ENCODE measurements around the gene NKAIN2. TPM values are rescaled to one million over a fixed set of nuclear protein-coding genes. Genes with fewer than 3 reads are reported as not detected.
"Not testable (repeated sequence)": the region's sequence is repeated elsewhere in the genome, so short reads cannot be mapped to it uniquely, and the experiment has no call there.

NKAIN2 gene
- total RNA-seq, 2 donors from 2014 or later: not detected

DNA sequence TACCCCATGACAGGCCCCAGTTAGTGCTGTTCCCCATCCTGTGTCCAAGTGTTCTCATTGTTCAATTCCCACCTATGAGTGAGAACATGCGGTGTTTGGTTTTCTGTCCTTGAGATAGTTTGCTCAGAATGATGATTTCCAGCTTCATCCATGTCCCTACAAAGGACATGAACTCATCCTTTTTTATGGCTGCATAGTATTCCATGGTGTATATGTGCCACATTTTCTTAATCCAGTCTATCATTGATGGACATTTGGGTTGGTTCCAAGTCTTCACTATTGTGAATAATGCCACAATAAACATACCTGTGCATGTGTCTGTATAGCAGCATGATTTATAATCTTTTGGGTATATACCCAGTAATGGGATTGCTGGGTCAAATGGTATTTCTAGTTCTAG, 218.4 kb downstream of the NKAIN2 start:
- not testable (repeated sequence) for H3K36me3 Mint-ChIP-seq; H3K27me3 Mint-ChIP-seq; H3K4me3 Mint-ChIP-seq; DNase-seq (ENCODE audit: low spot score); H3K9me3 Mint-ChIP-seq; H3K4me1 Mint-ChIP-seq (ENCODE audit: low read depth in 2 of 2); H3K27ac Mint-ChIP-seq; ATAC-seq

DNA sequence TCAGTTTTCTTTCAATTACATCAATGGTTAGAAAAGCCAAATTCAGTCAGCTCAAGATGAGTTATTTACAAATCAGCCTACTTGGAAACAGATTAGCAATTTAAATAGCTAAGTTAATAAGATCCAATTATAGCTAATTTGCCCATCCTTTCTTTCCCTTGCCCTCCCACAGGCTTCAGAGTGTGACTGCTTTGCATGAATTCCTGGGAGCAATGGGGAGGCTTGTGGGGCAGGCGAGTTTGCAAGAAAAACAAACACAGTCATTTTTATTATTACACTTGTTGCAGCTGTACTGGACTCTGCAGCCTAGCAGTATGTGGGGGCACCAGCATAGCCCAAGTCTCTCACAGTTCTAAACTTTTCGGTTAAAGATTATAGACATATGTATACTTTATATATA, 219.0 kb downstream of the NKAIN2 start:
- H3K4me1 Mint-ChIP-seq (ENCODE audit: low read depth in 2 of 2): no peaks in the 10 kb centered on the region
- no peaks in the 10 kb centered on the region for H3K27me3 Mint-ChIP-seq
- peaks cover 8% of the 10 kb centered on the region for H3K9me3 Mint-ChIP-seq
- H3K36me3 Mint-ChIP-seq: no peaks in the 10 kb centered on the region
- no peak for DNase-seq (ENCODE audit: low spot score)
- H3K4me3 Mint-ChIP-seq: no peak overlapping the region
- no peak overlapping the region for H3K27ac Mint-ChIP-seq
- no peak for ATAC-seq

DNA sequence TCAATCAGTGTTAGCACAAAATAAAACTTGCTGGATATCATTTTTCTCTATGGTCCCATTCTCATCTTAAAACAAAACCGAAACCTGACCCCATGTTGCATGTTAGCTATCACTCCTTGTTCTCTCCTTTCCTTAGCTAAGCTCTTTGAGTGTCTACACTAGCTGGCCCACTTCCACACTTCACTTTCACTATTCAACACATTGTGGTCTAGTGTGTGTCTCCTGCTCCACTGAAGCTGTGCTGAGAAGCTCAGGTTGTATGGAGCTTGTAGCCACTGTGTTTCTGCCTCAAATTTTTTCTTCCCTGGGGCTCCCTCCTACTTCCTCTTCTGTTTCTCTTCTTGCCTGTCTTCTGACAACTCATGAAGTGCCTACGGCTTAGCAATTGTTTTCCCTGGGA, 223.0 kb downstream of the NKAIN2 start:
- Mint-ChIP-seq H3K9me3 (peaks cover 8% of the 10 kb centered on the region), H3K4me3 (no peak overlapping the region), H3K27me3 (no peaks in the 10 kb centered on the region), H3K36me3 (no peaks in the 10 kb centered on the region), H3K27ac (peak overlapping the region in 1 of 2 donors; percentile 58), H3K4me1 (ENCODE audit: low read depth in 2 of 2) (no peaks in the 10 kb centered on the region)
- ATAC-seq (peak in 1 of 2 donors; percentile 56), DNase-seq (ENCODE audit: low spot score) (no peak)

DNA sequence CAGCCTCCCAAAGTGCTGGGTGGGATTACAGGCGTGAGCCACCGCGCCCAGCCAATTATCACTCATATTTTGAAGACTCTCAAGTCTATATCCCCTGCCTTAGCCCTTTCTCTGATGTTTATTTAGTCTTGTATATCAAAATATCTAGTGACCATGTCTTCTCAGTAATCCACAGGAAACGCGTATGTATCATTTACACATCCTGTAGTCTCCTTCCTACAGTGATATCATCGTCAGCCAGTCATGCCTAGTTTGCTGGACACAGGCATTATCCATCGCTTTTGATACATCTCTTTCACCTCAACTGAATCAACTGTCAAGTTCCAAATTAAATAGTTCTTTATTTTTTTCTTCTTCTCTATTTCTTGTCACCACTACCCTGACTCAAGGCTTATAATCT, 223.7 kb downstream of the NKAIN2 start:
- DNase-seq (ENCODE audit: low spot score) (no peak), ATAC-seq (peak in 1 of 2 donors; percentile 72)
- H3K27ac Mint-ChIP-seq: peak overlapping the region in 1 of 2 donors; percentile 58
- H3K4me3 Mint-ChIP-seq: no peak overlapping the region
- peaks cover 8% of the 10 kb centered on the region for H3K9me3 Mint-ChIP-seq
- no peaks in the 10 kb centered on the region for H3K36me3 Mint-ChIP-seq
- no peaks in the 10 kb centered on the region for H3K4me1 Mint-ChIP-seq (ENCODE audit: low read depth in 2 of 2)
- H3K27me3 Mint-ChIP-seq: no peaks in the 10 kb centered on the region

DNA sequence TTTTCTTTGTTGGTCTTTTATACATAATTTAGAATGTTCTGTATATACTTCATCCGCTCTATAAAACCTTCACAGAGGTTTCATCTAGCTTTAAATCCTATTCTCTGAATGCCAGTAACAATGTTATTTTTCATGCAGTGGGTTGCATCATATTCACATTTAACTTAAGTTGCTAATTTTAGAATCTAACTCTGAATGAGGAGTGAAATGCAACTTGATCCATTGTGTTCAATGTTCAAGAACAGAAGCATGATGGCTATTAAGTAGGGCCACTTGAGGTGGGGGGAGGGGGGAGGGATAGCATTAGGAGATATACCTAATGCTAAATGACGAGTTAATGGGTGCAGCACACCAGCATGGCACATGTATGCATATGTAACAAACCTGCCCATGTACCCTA, 224.5 kb downstream of the NKAIN2 start:
- Mint-ChIP-seq H3K27me3 (no peaks in the 10 kb centered on the region), H3K9me3 (peaks cover 8% of the 10 kb centered on the region), H3K27ac (peak overlapping the region in 1 of 2 donors; percentile 58), H3K36me3 (no peaks in the 10 kb centered on the region), H3K4me1 (ENCODE audit: low read depth in 2 of 2) (no peaks in the 10 kb centered on the region), H3K4me3 (no peak overlapping the region)
- ATAC-seq (no peak), DNase-seq (ENCODE audit: low spot score) (no peak)

DNA sequence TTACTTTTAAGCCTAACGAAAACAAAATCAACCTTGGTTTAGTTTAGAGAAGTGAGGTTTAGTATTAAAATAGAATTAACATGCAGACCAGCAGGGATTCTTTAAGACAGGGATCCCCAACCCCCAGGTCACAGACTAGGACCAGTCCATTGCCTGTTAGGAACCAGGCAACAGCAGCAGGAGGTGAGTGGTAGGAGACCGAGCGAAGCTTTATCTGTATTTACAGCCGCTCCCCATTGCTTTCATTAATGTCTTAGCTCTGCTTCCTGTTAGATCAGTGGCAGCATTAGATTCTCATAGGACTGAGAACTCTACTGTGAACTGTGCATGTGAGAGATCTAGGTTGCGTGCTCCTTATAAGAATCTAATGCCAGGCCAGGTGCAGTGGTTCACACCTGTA, 225.9 kb downstream of the NKAIN2 start:
- peaks cover 8% of the 10 kb centered on the region for H3K9me3 Mint-ChIP-seq
- H3K4me1 Mint-ChIP-seq (ENCODE audit: low read depth in 2 of 2): no peaks in the 10 kb centered on the region
- no peak overlapping the region for H3K4me3 Mint-ChIP-seq
- H3K27ac Mint-ChIP-seq: no peak overlapping the region
- H3K36me3 Mint-ChIP-seq: no peaks in the 10 kb centered on the region
- no peaks in the 10 kb centered on the region for H3K27me3 Mint-ChIP-seq
- ATAC-seq: no peak
- no peak for DNase-seq (ENCODE audit: low spot score)

DNA sequence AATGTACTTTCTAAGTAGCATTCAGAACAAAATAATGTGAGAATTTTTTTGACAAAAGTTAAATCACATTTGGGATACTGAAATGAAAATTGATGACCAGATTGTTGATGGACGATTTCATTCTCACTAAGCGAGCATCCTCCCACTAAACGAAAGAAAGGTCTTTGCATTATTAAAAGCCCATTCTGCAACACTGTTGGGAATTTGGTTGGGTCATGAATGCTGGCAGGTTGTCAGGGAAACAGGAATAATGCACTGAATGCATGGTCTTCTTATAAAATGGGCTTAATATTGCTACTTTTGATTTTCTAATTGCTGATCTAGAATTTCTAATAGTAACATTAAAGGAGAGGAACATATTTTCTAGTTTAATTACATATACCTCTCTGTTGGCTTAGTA, 229.8 kb downstream of the NKAIN2 start:
- H3K27me3 Mint-ChIP-seq: no peaks in the 10 kb centered on the region
- H3K9me3 Mint-ChIP-seq: peaks cover 8% of the 10 kb centered on the region
- ATAC-seq (no peak), DNase-seq (ENCODE audit: low spot score) (no peak)
- H3K4me3 Mint-ChIP-seq: no peak overlapping the region
- H3K4me1 Mint-ChIP-seq (ENCODE audit: low read depth in 2 of 2): no peaks in the 10 kb centered on the region
- no peaks in the 10 kb centered on the region for H3K36me3 Mint-ChIP-seq
- H3K27ac Mint-ChIP-seq: no peak overlapping the region

DNA sequence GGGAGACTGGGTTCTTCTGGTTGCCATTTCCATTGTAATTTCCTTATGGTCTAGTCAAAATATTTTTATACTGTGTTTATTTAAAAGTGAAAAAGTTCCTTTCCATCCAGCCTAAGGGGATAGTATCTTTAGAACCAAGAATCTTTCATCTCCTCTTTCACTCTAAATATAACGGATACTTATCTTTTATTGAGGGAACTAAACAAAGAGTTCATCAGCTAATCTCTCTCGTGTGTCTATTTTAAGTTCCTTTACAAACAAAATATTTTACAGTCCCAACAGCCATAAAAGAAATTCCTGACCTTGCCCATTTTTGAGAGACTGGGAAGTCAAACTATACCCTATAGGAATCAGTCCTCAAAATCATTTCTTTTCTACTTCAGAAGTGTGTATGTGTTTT, 232.7 kb downstream of the NKAIN2 start:
- Mint-ChIP-seq H3K27me3 (no peaks in the 10 kb centered on the region), H3K4me1 (ENCODE audit: low read depth in 2 of 2) (no peaks in the 10 kb centered on the region)

DNA sequence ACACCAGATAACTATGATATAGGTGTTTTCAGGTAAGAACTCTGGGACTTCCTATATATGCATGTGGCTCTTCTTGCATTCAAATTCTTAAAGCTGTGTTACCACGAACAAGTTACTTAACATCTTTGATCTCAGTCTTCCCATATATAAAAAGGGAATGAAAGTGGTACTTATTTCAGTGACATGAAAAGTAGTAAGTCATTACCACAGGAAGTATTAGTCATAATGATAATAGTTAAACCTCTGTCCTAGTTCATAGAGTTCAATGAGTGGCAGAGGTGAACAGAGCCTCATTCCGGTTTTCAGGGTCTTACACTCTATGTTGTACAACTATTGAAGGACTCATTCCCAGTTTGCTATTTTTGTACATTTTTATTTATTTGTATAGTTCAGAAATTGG, 237.0 kb downstream of the NKAIN2 start:
- DNase-seq (ENCODE audit: low spot score): no peak
- Mint-ChIP-seq H3K4me3 (no peak overlapping the region), H3K4me1 (ENCODE audit: low read depth in 2 of 2) (no peaks in the 10 kb centered on the region), H3K27ac (no peak overlapping the region), H3K36me3 (no peaks in the 10 kb centered on the region), H3K27me3 (no peaks in the 10 kb centered on the region), H3K9me3 (peaks cover 7% of the 10 kb centered on the region)
- no peak for ATAC-seq

More for the DNA sequence above, 232.7 kb downstream of the NKAIN2 start:
- DNase-seq (ENCODE audit: low spot score) (no peak), ATAC-seq (no peak)
- H3K9me3 Mint-ChIP-seq: peaks cover 8% of the 10 kb centered on the region
- no peak overlapping the region for H3K27ac Mint-ChIP-seq
- H3K36me3 Mint-ChIP-seq: no peaks in the 10 kb centered on the region
- no peak overlapping the region for H3K4me3 Mint-ChIP-seq

DNA sequence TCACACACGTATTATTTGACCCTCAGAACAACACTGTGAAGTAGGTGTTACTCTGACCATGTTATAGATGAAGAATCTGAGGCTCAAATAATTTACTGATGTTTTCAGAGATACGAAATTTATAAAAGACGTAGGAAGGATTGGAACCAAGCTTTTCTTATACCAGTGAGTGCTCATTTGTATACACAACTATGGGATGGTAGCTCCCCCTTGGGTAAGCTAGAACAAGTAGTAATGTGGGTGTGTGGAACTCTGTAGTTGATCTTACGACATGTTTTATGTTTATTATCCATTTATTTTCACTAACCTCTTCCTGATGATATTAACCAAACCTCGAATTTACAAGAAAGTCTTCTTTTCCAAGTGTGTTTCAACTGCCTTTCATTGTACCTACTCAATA, 248.5 kb downstream of the NKAIN2 start:
- no peak overlapping the region for H3K4me3 Mint-ChIP-seq
- H3K27ac Mint-ChIP-seq: no peak overlapping the region
- DNase-seq (ENCODE audit: low spot score) (no peak), ATAC-seq (no peak)
- H3K4me1 Mint-ChIP-seq (ENCODE audit: low read depth in 2 of 2): no peaks in the 10 kb centered on the region
- H3K27me3 Mint-ChIP-seq: no peaks in the 10 kb centered on the region
- H3K9me3 Mint-ChIP-seq: peaks cover 6% of the 10 kb centered on the region
- no peaks in the 10 kb centered on the region for H3K36me3 Mint-ChIP-seq

DNA sequence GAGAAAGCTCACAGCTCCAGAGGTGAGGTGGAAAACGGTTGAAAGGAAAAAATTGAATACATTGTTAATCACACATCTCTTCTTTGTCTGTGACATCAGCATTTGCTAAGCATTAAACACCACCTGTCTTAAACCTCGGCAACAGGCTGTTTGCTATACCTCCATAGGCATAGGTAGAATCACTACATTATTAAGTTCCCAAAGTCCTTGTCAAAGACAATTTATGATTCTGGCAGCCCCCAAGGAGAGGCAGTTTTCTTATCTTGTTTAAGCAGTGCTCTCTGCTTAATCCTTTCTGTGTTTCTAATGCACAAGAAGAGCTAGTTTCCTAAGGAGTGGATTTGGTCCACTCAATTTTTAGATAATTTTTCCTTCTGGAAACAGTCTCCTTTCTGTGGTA, 249.7 kb downstream of the NKAIN2 start:
- Mint-ChIP-seq H3K4me3 (no peak overlapping the region), H3K9me3 (peaks cover 6% of the 10 kb centered on the region), H3K27ac (no peak overlapping the region), H3K27me3 (no peaks in the 10 kb centered on the region), H3K36me3 (no peaks in the 10 kb centered on the region), H3K4me1 (ENCODE audit: low read depth in 2 of 2) (no peaks in the 10 kb centered on the region)
- ATAC-seq: no peak
- DNase-seq (ENCODE audit: low spot score): no peak

DNA sequence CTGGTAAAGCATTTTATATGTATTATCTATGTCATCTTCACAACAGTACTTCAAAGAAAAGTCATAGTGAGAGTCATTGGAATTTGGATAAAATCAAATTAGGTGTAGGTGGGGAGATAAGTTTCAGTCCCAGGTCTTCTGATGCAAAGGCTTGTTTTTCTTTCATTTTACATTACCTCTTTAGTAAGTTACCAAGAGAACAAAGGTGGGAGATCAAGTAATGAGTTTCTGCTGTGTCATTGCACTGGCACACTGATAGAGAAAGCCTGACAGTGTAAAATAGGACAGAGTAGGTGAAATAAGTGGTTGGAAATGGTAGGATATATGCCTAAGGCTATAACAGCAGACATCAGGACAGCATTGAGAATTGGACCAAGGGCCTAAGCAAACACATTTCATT, 250.4 kb downstream of the NKAIN2 start:
- ATAC-seq (no peak), DNase-seq (ENCODE audit: low spot score) (no peak)
- no peak overlapping the region for H3K27ac Mint-ChIP-seq
- no peaks in the 10 kb centered on the region for H3K27me3 Mint-ChIP-seq
- no peaks in the 10 kb centered on the region for H3K4me1 Mint-ChIP-seq (ENCODE audit: low read depth in 2 of 2)
- peaks cover 6% of the 10 kb centered on the region for H3K9me3 Mint-ChIP-seq
- H3K4me3 Mint-ChIP-seq: no peak overlapping the region
- no peaks in the 10 kb centered on the region for H3K36me3 Mint-ChIP-seq

DNA sequence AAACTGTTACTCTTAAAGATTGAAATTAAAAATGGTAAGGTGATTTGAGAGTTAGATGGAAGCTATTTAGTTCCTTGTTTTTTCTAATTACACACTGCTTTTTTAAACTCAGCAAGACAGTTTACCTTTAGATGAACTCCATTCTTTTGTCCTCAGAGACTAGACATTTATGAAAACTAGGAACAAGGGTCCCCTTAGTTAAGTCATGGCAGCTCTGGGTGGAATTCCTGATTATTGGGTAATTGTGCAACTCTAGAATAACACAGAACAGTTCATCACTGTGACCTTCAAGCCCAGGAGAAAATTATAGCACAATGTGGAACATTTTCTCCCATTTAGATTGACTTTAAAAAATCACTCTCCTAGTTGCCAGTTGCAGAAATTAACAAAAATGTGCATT, 251.7 kb downstream of the NKAIN2 start:
- H3K36me3 Mint-ChIP-seq: no peaks in the 10 kb centered on the region
- no peak overlapping the region for H3K27ac Mint-ChIP-seq
- ATAC-seq: no peak
- no peak for DNase-seq (ENCODE audit: low spot score)
- H3K9me3 Mint-ChIP-seq: peaks cover 9% of the 10 kb centered on the region
- no peaks in the 10 kb centered on the region for H3K4me1 Mint-ChIP-seq (ENCODE audit: low read depth in 2 of 2)
- H3K4me3 Mint-ChIP-seq: no peak overlapping the region
- no peaks in the 10 kb centered on the region for H3K27me3 Mint-ChIP-seq

DNA sequence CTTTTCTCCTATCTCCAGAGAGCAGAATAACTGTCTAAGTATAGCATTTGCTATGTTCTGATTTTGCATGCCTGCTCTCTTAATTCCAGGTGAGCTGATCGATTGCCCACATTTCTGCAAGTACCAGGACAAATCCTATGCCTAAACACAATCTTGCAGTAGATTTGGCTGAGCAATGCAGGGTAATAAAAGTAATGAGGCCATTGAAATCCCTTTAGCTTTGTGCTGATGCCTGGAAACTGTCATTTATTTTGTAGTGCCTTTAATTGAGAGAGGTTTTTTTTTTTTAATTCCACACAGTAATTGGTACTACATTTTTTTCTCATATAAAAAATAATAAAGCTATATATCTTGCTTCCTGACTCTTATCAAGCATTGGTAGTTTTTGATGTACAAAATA, 252.3 kb downstream of the NKAIN2 start:
- Mint-ChIP-seq H3K27ac (no peak overlapping the region), H3K4me3 (no peak overlapping the region), H3K27me3 (no peaks in the 10 kb centered on the region), H3K9me3 (peaks cover 9% of the 10 kb centered on the region), H3K36me3 (no peaks in the 10 kb centered on the region), H3K4me1 (ENCODE audit: low read depth in 2 of 2) (no peaks in the 10 kb centered on the region)
- no peak for DNase-seq (ENCODE audit: low spot score)
- ATAC-seq: no peak

DNA sequence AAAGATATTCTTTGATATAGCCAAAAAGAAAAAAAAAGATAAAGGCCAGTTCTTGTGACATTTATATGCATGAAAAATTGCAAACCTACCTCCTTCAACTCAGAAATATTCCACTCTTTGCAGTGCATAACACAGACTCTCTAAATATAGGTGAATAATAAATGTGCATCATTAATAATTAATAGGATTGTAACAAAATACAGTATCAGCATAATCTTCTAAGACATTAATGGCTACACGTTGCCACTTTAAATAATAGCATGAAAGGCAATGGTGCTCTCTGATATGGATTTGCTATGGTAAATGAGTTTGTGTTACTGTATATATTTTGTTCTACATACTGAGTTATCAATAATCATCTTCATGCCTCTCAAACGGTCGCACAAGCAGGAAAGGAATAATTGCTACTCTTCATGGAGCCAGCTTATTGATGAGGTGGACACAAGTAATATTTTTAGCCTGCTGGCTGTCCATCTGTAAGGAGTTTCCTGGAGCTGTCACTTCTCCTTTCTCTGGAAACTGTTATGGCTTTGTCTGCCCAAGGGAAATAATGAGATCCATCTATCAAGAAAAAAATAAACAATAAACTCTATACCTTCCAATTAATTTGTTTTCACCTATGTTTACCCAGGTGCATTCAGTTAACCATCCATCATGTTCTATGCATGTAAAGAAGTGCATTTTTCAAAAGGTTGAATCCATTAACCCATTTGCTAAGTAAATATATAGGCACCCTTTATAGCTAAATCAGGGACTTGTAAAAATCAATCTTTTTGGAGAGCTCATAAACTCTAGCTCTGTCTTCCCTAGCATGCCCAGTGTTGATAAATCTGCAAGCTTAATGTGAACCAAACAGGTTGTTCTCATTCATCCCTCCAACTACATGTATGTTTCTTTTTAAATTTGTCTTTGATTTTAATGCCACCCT, 253.0 kb downstream of the NKAIN2 start:
- no peak overlapping the region for H3K4me3 Mint-ChIP-seq
- no peaks in the 10 kb centered on the region for H3K36me3 Mint-ChIP-seq
- no peak for DNase-seq (ENCODE audit: low spot score)
- no peak overlapping the region for H3K27ac Mint-ChIP-seq
- no peak for ATAC-seq
- no peaks in the 10 kb centered on the region for H3K27me3 Mint-ChIP-seq
- H3K9me3 Mint-ChIP-seq: peaks cover 9% of the 10 kb centered on the region
- H3K4me1 Mint-ChIP-seq (ENCODE audit: low read depth in 2 of 2): no peaks in the 10 kb centered on the region
